HepG2 (cell line): Measurements from ENCODE around the gene HPS1. TPM values are rescaled to one million over a fixed set of nuclear protein-coding genes. Genes with fewer than 3 reads are reported as not detected.

ENCODE experiments used
- ATAC-seq: fragments of 200-7000 bp; cut with Tn5 transposase; 3 replicates; pipeline ENCODE4 v1.9.1; 2020; ENCODE audit warnings: mild to moderate bottlenecking, moderate library complexity
- BruUV-seq: library from RNA; stranded (reverse); fragments of 400-500 nt; replicated peaks from 2 replicates; lab custom pipeline; 2021; lab: Mats Ljungman, UMichigan
- CTCF ChIA-PET: fragments of 300-600 bp; formaldehyde crosslinking; extraction: SDS; loops from one replicate; lab custom pipeline; 2021; ENCODE audit warnings: low total read pairs, inconsistent platforms, low intra/inter-chr PET ratio; lab: Yijun Ruan, JAX
- POLR2A ChIA-PET: fragments of 350-600 bp; sonication (Branson Sonifier 250); formaldehyde crosslinking; loops from one replicate; lab custom pipeline; 2020; ENCODE audit warnings: antibody characterized with exemption, inconsistent platforms; lab: Yijun Ruan, JAX
- DNase-seq: peaks from one replicate; pipeline ENCODE4 v3.0.0-alpha.2; 2015; ENCODE audit warnings: low spot score
- FAIRE-seq: peaks from 3 replicates; lab custom pipeline; 2011; peaks lifted over from hg19 to GRCh38; lab: Jason Lieb, UNC
- H2AFZ ChIP-seq: one replicate; pipeline ENCODE4 v1.6.1; 2011; ENCODE audit warnings: low read length, inconsistent platforms
- H3K27ac ChIP-seq: fragments of 300-600 bp; 3 replicates; pipeline ENCODE4 v1.8.0; 2011; ENCODE audit warnings: mixed run types, mild to moderate bottlenecking, mixed read lengths, low read length, inconsistent platforms; ENCODE audit not compliant: insufficient read depth; ENCODE audit errors: extremely low read length
- H3K27me3 ChIP-seq, 2 experiments: fragments of 200-600 bp in 1 of 2; 2 replicates in 1 of 2; 3 replicates in 1 of 2; pipeline versions ENCODE4 v1.6.0 to v1.8.0; 2011; ENCODE audit warnings: low read length in 2 of 2, mild to moderate bottlenecking in 2 of 2, moderate library complexity in 2 of 2, inconsistent platforms in 1 of 2; ENCODE audit not compliant: insufficient read depth in 2 of 2, control insufficient read depth in 1 of 2
- H3K36me3 ChIP-seq, 2 experiments: fragments of 200-600 bp in 1 of 2; replicated peaks in 1 of 2; 2 replicates in 1 of 2; 3 replicates in 1 of 2; pipeline versions ENCODE4 v1.5.1 to v1.8.0; 2011; ENCODE audit warnings: low read length in 2 of 2, inconsistent platforms in 1 of 2; ENCODE audit not compliant: insufficient read depth in 2 of 2, control insufficient read depth in 1 of 2
- H3K4me1 ChIP-seq: 2 replicates; pipeline ENCODE4 v1.5.1; 2012; ENCODE audit warnings: low read length, inconsistent platforms; ENCODE audit not compliant: insufficient read depth
- H3K4me2 ChIP-seq: 2 replicates; pipeline ENCODE4 v1.6.0; 2011; ENCODE audit warnings: low read depth, low read length, inconsistent platforms
- H3K4me3 ChIP-seq, 3 experiments: fragments of 200-600 bp in 1 of 3; sonication (generic), shearing (Covaris generic) in 1 of 3; replicated peaks in 1 of 3; 2 replicates each; pipeline ENCODE4 v1.5.1; 2011 to 2016; ENCODE audit warnings: low read length in 3 of 3, inconsistent platforms in 2 of 3, low read depth in 2 of 3, mild to moderate bottlenecking in 2 of 3, control low read depth in 1 of 3, mixed read lengths in 1 of 3; ENCODE audit not compliant: insufficient read depth in 1 of 3
- H3K79me2 ChIP-seq: one replicate; pipeline ENCODE4 v1.6.1; 2011; ENCODE audit warnings: low read length, inconsistent platforms; ENCODE audit not compliant: insufficient read depth
- H3K9ac ChIP-seq: 2 replicates; pipeline ENCODE4 v1.6.0; 2011; ENCODE audit warnings: mild to moderate bottlenecking, low read depth, low read length, inconsistent platforms; ENCODE audit not compliant: insufficient read depth
- H3K9me3 ChIP-seq: 2 replicates; pipeline ENCODE4 v1.5.1; 2012; ENCODE audit warnings: mild to moderate bottlenecking, low read length
- H4K20me1 ChIP-seq: 2 replicates; pipeline ENCODE4 v1.6.0; 2011; ENCODE audit warnings: inconsistent platforms, mild to moderate bottlenecking, low read length, moderate library complexity; ENCODE audit not compliant: insufficient read depth
- ARID3A ChIP-seq: IDR thresholded peaks from 2 replicates; pipeline ENCODE4 v1.6.1; 2012; ENCODE audit warnings: low read depth, low read length, improper control_type of control experiment
- HMGA1 ChIP-seq: sonication (generic); formaldehyde crosslinking; conservative IDR thresholded peaks from 2 replicates; pipeline ENCODE4 v1.4.0; 2020; ENCODE audit warnings: missing genetic modification reagents
- LRRFIP1 ChIP-seq: sonication (generic); formaldehyde crosslinking; conservative IDR thresholded peaks from 2 replicates; pipeline ENCODE4 v1.4.0; 2020; ENCODE audit warnings: missing genetic modification reagents
- PITX1 ChIP-seq: sonication (generic); formaldehyde crosslinking; IDR thresholded peaks from 2 replicates; pipeline ENCODE4 v1.5.1; 2020; ENCODE audit warnings: mild to moderate bottlenecking, missing genetic modification reagents
- RBM39 ChIP-seq: fragments of 200-400 bp; formaldehyde crosslinking; IDR thresholded peaks from one replicate; pipeline ENCODE4 v1.6.1; 2018; ENCODE audit warnings: antibody characterized with exemption, mild to moderate bottlenecking, low read depth, low read length; ENCODE audit not compliant: poor library complexity, severe bottlenecking
- RNF219 ChIP-seq: sonication (generic); formaldehyde crosslinking; IDR thresholded peaks from 2 replicates; pipeline ENCODE4 v1.5.0; 2020; ENCODE audit warnings: mild to moderate bottlenecking, missing genetic modification reagents
- SCMH1 ChIP-seq: sonication (generic); formaldehyde crosslinking; IDR thresholded peaks from 2 replicates; pipeline ENCODE4 v1.9.0; 2021; ENCODE audit warnings: missing genetic modification reagents, mild to moderate bottlenecking, borderline replicate concordance
- SNRNP70 ChIP-seq: fragments of 200-400 bp; formaldehyde crosslinking; IDR thresholded peaks from 2 replicates; pipeline ENCODE4 v1.6.1; 2017; ENCODE audit warnings: mild to moderate bottlenecking, low read depth, low read length, moderate library complexity
- ZHX1 ChIP-seq: sonication (generic); formaldehyde crosslinking; IDR thresholded peaks from 2 replicates; pipeline ENCODE4 v1.8.1; 2022; ENCODE audit warnings: low read depth, mild to moderate bottlenecking, missing genetic modification reagents
- ZNF362 ChIP-seq: sonication (generic); formaldehyde crosslinking; IDR thresholded peaks from 2 replicates; pipeline ENCODE4 v1.4.0; 2020; ENCODE audit warnings: missing genetic modification reagents, mild to moderate bottlenecking, borderline replicate concordance
- ZNF576 ChIP-seq: sonication (generic); formaldehyde crosslinking; IDR thresholded peaks from 2 replicates; pipeline ENCODE4 v1.4.0; 2020; ENCODE audit warnings: mild to moderate bottlenecking, missing genetic modification reagents
- WGBS: methylation state at CpG from one replicate; pipeline ENCODE4 v1.1.6; 2017; ENCODE audit warnings: low lambda C conversion rate; 5-methylcytosine and 5-hydroxymethylcytosine counted together
- in situ Hi-C: cut with HindIII; loops from 2 replicates; pipeline ENCODE4 v1.10.0; 2017; ENCODE audit warnings: low pct_unique_long_range_greater_than_20kb; ENCODE audit not compliant: extremely low pct_ligation_motif_present
- intact Hi-C: fragments of 100-400 bp; cut with micrococcal nuclease; formaldehyde crosslinking; loops from one replicate; pipeline ENCODE4 v1.10.0; 2022; ENCODE audit not compliant: unreplicated experiment
- polyA plus RNA-seq, 8 experiments: library from polyadenylated mRNA; depleted of rRNA in 3 of 8; stranded (reverse) in 7 of 8; unstranded in 1 of 8; fragments of >200 nt; fragmentation: Illumina TruSeq in 4 of 8; extraction: Trizol in 4 of 8; gene quantifications; 2 replicates each; pipeline versions ENCODE4 v1.2.1 to v1.2.3, GENCODE V29; 2011 to 2016; ENCODE audit warnings: low read depth in 4 of 8, missing spikeins in 1 of 8, mixed read lengths in 1 of 8; ENCODE audit not compliant: insufficient read depth in 1 of 8
- total RNA-seq, 5 experiments: library from RNA; depleted of rRNA; stranded (reverse); fragments of >200 nt; fragmentation: Illumina TruSeq; extraction: Trizol; gene quantifications; 2 replicates each; pipeline ENCODE4 v1.2.3, GENCODE V29; 2016; ENCODE audit warnings: low read depth in 1 of 5

The HPS1 gene
- total and polyA plus RNA-seq, 2 of the 13 experiments (the other 11 are each of a cell fraction or from before 2014, with no cell fraction given): 24.6 to 25.8 TPM

GRCh38 chr10:98402931-98403718 lies 43.6 kb downstream of the HPS1 start:
- DNase-seq (no peak), ATAC-seq (no peak), FAIRE-seq (no peak)
- intact Hi-C loops (no loop called here), in situ Hi-C loops (no loop called here)
- no peak overlapping the region for H2AFZ ChIP-seq
- H3K27me3 ChIP-seq: no peaks in the 10 kb centered on the region
- ChIA-PET CTCF (no interaction called here), POLR2A (no interaction called here)
- H3K79me2 ChIP-seq: no peaks in the 10 kb centered on the region
- no peak overlapping the region for H3K9ac ChIP-seq
- H3K27ac ChIP-seq: no peak overlapping the region
- H3K4me1 ChIP-seq: no peaks in the 10 kb centered on the region
- BruUV-seq: no TSS peak
- no peaks in the 10 kb centered on the region for H3K36me3 ChIP-seq
- no peaks in the 10 kb centered on the region for H4K20me1 ChIP-seq
- no peaks in the 10 kb centered on the region for H3K9me3 ChIP-seq
- no peak overlapping the region for H3K4me2 ChIP-seq
- H3K4me3 ChIP-seq: no peak overlapping the region
- 88% methylated on average over 23 of the region's 23 CpGs for WGBS
- no peak for TF ChIP-seq PITX1
- TF ChIP-seq ZHX1 (CRISPR knock-in tag): no peak
- TF ChIP-seq HMGA1 (CRISPR knock-in tag): no peak
- no peak for TF ChIP-seq ZNF362
- no peak for TF ChIP-seq SNRNP70
- TF ChIP-seq ZNF576 (CRISPR knock-in tag): no peak
- TF ChIP-seq RBM39: no peak
- no peak for TF ChIP-seq RNF219 (CRISPR knock-in tag)
- TF ChIP-seq ARID3A: no peak
- TF ChIP-seq SCMH1 (CRISPR knock-in tag): no peak
- no peak for TF ChIP-seq LRRFIP1 (CRISPR knock-in tag)
